HL-60 (cell line): Measurements from ENCODE around the gene IP6K2.

ENCODE experiments used
- DNase-seq, 2 experiments: peaks; one replicate each; pipeline ENCODE4 v3.0.0-alpha.2; 2010 to 2020; ENCODE audit warnings: low read depth in 1 of 2, low spot score in 1 of 2
- H3K27ac ChIP-seq: fragments of 250-450 bp; sonication (Bioruptor Pico); replicated peaks from 2 replicates; pipeline ENCODE4 v1.5.1; 2020; ENCODE audit warnings: mild to moderate bottlenecking, moderate library complexity
- H3K27me3 ChIP-seq: fragments of 250-450 bp; sonication (Bioruptor Pico); 2 replicates; pipeline ENCODE4 v1.5.1; 2021; ENCODE audit warnings: mild to moderate bottlenecking, moderate library complexity; ENCODE audit not compliant: insufficient read depth, poor library complexity, severe bottlenecking
- H3K4me3 ChIP-seq: replicated peaks from 2 replicates; pipeline ENCODE4 v1.5.1; 2011; ENCODE audit warnings: mild to moderate bottlenecking, control low read depth, low read length; ENCODE audit not compliant: insufficient read depth
- CTCF ChIP-seq: IDR thresholded peaks from one replicate; pipeline ENCODE4 v1.5.1; 2011; ENCODE audit warnings: low read length, control low read depth, inconsistent platforms; ENCODE audit not compliant: insufficient read depth
- GABPA ChIP-seq: IDR thresholded peaks from 2 replicates; pipeline ENCODE4 v1.6.1; 2012; ENCODE audit warnings: low read depth
- POLR2AphosphoS5 ChIP-seq: IDR thresholded peaks from 2 replicates; pipeline ENCODE4 v1.6.1; 2012; ENCODE audit warnings: low read depth
- SPI1 ChIP-seq: IDR thresholded peaks from 2 replicates; pipeline ENCODE4 v1.6.1; 2012; ENCODE audit warnings: low read depth, mild to moderate bottlenecking, borderline replicate concordance
- TF ChIP-seq, protein P1 (sequence below): IDR thresholded peaks from 2 replicates; pipeline ENCODE4 v1.6.1; 2012; ENCODE audit warnings: low read depth; ENCODE audit not compliant: insufficient replicate concordance

The IP6K2 gene

DNA sequence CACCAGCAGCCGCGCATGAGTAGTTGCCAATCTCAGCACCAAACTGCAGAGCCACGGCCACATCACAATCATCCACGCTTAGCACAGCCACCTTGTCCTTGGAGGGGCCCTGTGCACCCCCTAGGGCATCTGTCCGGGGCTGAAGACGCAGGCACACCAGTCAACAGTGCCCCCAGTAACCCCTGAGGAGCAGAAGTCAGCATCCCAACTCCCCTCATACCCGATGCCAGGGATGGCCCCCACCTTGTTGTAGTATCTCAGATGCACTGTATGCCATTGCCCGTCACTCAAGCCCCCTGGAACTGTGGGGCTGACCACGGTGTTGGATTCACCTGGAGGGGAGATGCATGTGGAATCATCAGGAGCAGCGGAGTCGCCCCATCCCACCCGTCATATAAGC lies 62.0 kb downstream of the IP6K2 start:
- Histone ChIP-seq H3K27me3 (no peaks in the 10 kb centered on the region), H3K27ac (no peak overlapping the region), H3K4me3 (no peak overlapping the region)
- DNase-seq = no peak
- TF ChIP-seq CTCF (no peak), GABPA (no peak)

DNA sequence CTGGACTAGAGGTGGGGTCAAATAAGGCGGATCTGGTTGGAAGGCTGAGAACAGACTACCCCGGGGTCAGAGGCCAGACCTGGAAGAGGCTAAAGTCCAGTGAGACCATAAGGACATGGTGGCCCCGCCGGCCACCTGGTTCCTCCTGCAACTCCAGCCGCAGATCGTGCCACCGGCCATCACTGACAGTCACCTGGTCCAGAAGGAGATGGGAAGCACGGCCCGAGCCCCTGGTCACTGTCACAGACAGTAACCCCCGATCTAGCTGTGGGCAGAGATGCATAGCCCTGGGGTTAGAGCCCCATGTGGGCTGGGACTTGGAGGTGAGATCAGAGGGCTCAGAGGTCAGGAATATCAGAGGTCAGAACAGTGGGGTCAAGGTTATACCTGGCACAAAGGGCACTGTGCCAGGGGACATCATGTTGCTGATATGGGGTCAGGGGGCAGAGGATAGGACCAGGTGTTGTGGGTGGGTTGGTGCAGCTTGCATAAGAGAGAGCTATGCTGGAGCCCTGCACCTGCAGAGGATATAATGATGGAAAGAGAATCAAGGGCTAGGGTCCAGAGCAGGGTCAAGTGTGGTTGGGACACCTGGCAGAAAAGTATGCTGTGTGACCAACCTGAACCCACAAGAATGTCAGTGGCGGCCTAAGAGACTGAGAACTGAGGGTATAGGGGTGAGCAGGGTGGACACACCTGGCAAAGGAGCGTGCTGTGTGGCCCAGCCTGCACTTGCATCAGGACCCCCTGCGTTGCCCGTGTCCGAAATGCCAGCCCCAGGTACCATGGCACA lies 63.9 kb downstream of the IP6K2 start:
- H3K4me3 ChIP-seq = no peak overlapping the region
- TF ChIP-seq SPI1 (no peak), POLR2AphosphoS5 (no peak), GABPA (no peak), CTCF (no peak)
- TF ChIP-seq, protein P1, sequence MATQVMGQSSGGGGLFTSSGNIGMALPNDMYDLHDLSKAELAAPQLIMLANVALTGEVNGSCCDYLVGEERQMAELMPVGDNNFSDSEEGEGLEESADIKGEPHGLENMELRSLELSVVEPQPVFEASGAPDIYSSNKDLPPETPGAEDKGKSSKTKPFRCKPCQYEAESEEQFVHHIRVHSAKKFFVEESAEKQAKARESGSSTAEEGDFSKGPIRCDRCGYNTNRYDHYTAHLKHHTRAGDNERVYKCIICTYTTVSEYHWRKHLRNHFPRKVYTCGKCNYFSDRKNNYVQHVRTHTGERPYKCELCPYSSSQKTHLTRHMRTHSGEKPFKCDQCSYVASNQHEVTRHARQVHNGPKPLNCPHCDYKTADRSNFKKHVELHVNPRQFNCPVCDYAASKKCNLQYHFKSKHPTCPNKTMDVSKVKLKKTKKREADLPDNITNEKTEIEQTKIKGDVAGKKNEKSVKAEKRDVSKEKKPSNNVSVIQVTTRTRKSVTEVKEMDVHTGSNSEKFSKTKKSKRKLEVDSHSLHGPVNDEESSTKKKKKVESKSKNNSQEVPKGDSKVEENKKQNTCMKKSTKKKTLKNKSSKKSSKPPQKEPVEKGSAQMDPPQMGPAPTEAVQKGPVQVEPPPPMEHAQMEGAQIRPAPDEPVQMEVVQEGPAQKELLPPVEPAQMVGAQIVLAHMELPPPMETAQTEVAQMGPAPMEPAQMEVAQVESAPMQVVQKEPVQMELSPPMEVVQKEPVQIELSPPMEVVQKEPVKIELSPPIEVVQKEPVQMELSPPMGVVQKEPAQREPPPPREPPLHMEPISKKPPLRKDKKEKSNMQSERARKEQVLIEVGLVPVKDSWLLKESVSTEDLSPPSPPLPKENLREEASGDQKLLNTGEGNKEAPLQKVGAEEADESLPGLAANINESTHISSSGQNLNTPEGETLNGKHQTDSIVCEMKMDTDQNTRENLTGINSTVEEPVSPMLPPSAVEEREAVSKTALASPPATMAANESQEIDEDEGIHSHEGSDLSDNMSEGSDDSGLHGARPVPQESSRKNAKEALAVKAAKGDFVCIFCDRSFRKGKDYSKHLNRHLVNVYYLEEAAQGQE = no peak
- H3K27ac ChIP-seq = no peak overlapping the region
- H3K27me3 ChIP-seq = no peaks in the 10 kb centered on the region
- no peak for DNase-seq

- TF ChIP-seq POLR2AphosphoS5 = no peak
- TF ChIP-seq CTCF = no peak
- no peak for TF ChIP-seq SPI1
- TF ChIP-seq, protein P1 = no peak
- TF ChIP-seq GABPA = no peak
- H3K27me3 ChIP-seq = no peaks in the 10 kb centered on the region
- no peak overlapping the region for H3K27ac ChIP-seq
- no peak overlapping the region for H3K4me3 ChIP-seq
- no peak for DNase-seq
Measured at GRCh38 chr3:48651771-48652170, 65.2 kb downstream of the IP6K2 start.

- no peak overlapping the region for H3K27ac ChIP-seq
- no peak for DNase-seq
- H3K27me3 ChIP-seq = no peaks in the 10 kb centered on the region
- H3K4me3 ChIP-seq = no peak overlapping the region
- TF ChIP-seq SPI1 = no peak
- TF ChIP-seq POLR2AphosphoS5 = no peak
- TF ChIP-seq GABPA = no peak
- TF ChIP-seq, protein P1 = no peak
- no peak for TF ChIP-seq CTCF
Measured at GRCh38 chr3:48650723-48651122, 66.3 kb downstream of the IP6K2 start.
